Right lobe of liver (tissue), 4 donors: ENCODE data around the gene ABHD8.
A peak's percentile ranks its signal among the peaks of the same experiment; 100 is the strongest.

ENCODE experiments used
- POLR2A ChIP-seq: fragments of 450-650 bp; IDR thresholded peaks from one replicate; pipeline ENCODE4 v1.6.1; 2017; ENCODE audit warnings: antibody characterized with exemption, mild to moderate bottlenecking
- TF ChIP-seq, protein P1 (sequence below), 4 donors: fragments of 200-600 bp in 3 of 4; fragments of 450-650 bp in 1 of 4; IDR thresholded peaks; one replicate each; pipeline versions ENCODE4 v1.5.1 to v1.8.0; 2016 to 2022; ENCODE audit warnings: antibody characterized with exemption in 4 of 4, mild to moderate bottlenecking in 2 of 4
- donor health status: DM: no; HTN: no; CAD: no.
- donor health status: DM: no; HTN: no; CAD: no.
- donor health status: DM: no; HTN: yes; CAD: no.

- TF ChIP-seq, protein P1, sequence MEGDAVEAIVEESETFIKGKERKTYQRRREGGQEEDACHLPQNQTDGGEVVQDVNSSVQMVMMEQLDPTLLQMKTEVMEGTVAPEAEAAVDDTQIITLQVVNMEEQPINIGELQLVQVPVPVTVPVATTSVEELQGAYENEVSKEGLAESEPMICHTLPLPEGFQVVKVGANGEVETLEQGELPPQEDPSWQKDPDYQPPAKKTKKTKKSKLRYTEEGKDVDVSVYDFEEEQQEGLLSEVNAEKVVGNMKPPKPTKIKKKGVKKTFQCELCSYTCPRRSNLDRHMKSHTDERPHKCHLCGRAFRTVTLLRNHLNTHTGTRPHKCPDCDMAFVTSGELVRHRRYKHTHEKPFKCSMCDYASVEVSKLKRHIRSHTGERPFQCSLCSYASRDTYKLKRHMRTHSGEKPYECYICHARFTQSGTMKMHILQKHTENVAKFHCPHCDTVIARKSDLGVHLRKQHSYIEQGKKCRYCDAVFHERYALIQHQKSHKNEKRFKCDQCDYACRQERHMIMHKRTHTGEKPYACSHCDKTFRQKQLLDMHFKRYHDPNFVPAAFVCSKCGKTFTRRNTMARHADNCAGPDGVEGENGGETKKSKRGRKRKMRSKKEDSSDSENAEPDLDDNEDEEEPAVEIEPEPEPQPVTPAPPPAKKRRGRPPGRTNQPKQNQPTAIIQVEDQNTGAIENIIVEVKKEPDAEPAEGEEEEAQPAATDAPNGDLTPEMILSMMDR (IDR thresholded peaks at IDR 0.05), result no peak
- peak; percentile 42 for TF ChIP-seq POLR2A
Measured at GRCh38 chr19:17334414-17335409, 31.5 kb upstream of the ABHD8 start, which contains the start of gene ANO8.
